Measurements from ENCODE around the gene CKLF.

The CKLF gene

DNA sequence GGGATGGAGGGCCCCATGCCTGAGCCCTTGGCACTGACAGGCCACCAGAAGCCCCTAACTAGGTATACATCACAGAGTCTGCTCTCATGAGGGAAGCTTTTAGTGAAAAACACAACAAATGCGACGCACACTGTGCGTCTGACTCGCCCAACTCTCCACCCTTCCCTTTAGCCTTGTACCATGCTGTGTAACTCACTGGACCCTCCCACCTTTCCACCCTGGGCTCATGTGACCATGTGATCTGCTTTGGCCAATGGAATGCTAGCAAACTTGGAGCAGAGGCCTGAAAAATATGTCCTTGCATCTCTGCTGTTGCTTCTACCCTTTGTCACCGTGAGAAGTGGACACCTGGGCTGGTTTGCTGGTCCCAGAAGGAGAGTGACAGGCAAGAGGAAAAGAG is 24.1 kb upstream of the CKLF start:
- no peaks in the 10 kb centered on the region for H3K9me3 Mint-ChIP-seq
- TF ChIP-seq, protein P1, sequence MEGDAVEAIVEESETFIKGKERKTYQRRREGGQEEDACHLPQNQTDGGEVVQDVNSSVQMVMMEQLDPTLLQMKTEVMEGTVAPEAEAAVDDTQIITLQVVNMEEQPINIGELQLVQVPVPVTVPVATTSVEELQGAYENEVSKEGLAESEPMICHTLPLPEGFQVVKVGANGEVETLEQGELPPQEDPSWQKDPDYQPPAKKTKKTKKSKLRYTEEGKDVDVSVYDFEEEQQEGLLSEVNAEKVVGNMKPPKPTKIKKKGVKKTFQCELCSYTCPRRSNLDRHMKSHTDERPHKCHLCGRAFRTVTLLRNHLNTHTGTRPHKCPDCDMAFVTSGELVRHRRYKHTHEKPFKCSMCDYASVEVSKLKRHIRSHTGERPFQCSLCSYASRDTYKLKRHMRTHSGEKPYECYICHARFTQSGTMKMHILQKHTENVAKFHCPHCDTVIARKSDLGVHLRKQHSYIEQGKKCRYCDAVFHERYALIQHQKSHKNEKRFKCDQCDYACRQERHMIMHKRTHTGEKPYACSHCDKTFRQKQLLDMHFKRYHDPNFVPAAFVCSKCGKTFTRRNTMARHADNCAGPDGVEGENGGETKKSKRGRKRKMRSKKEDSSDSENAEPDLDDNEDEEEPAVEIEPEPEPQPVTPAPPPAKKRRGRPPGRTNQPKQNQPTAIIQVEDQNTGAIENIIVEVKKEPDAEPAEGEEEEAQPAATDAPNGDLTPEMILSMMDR (IDR thresholded peaks at IDR 0.05), result no peak
- no peak overlapping the region for H3K27ac Mint-ChIP-seq
- no peak overlapping the region for H3K4me3 Mint-ChIP-seq
- DNase-seq, result no peak
- peaks cover 48% of the 10 kb centered on the region for H3K36me3 Mint-ChIP-seq (ENCODE audit: low read depth)
- H3K4me1 Mint-ChIP-seq, result no peaks in the 10 kb centered on the region
- no peaks in the 10 kb centered on the region for H3K27me3 Mint-ChIP-seq (ENCODE audit: low read depth, poor library complexity)

- H3K9me3 Mint-ChIP-seq, result no peaks in the 10 kb centered on the region
- H3K36me3 Mint-ChIP-seq (ENCODE audit: low read depth), result peaks cover 53% of the 10 kb centered on the region
- peaks cover 2% of the 10 kb centered on the region for H3K27me3 Mint-ChIP-seq (ENCODE audit: low read depth, poor library complexity)
- TF ChIP-seq, protein P1 (IDR thresholded peaks at IDR 0.05), result no peak
- H3K4me1 Mint-ChIP-seq, result no peaks in the 10 kb centered on the region
- no peak for DNase-seq
- no peak overlapping the region for H3K4me3 Mint-ChIP-seq
- no peak overlapping the region for H3K27ac Mint-ChIP-seq
Observed at GRCh38 chr16:66529475-66529874, 22.9 kb upstream of the CKLF start.

GRCh38 chr16:66534376-66534799 is 18.0 kb upstream of the CKLF start:
- no peak overlapping the region for H3K27ac Mint-ChIP-seq
- DNase-seq, result no peak
- H3K4me1 Mint-ChIP-seq, result no peaks in the 10 kb centered on the region
- TF ChIP-seq, protein P1 (IDR thresholded peaks at IDR 0.05), result no peak
- H3K36me3 Mint-ChIP-seq (ENCODE audit: low read depth), result peaks cover 40% of the 10 kb centered on the region
- no peak overlapping the region for H3K4me3 Mint-ChIP-seq
- H3K27me3 Mint-ChIP-seq (ENCODE audit: low read depth, poor library complexity), result peaks cover 2% of the 10 kb centered on the region
- H3K9me3 Mint-ChIP-seq, result no peaks in the 10 kb centered on the region

- Mint-ChIP-seq H3K4me3 (no peak overlapping the region), H3K4me1 (no peaks in the 10 kb centered on the region), H3K27ac (no peak overlapping the region), H3K36me3 (ENCODE audit: low read depth) (peaks cover 28% of the 10 kb centered on the region), H3K9me3 (no peaks in the 10 kb centered on the region), H3K27me3 (ENCODE audit: low read depth, poor library complexity) (peaks cover 2% of the 10 kb centered on the region)
- TF ChIP-seq, protein P1 (IDR thresholded peaks at IDR 0.05), result no peak
- no peak for DNase-seq
Observed at GRCh38 chr16:66536525-66536924, 15.9 kb upstream of the CKLF start.

GRCh38 chr16:66537236-66537635 is 15.1 kb upstream of the CKLF start:
- peaks cover 27% of the 10 kb centered on the region for H3K36me3 Mint-ChIP-seq (ENCODE audit: low read depth)
- H3K27ac Mint-ChIP-seq, result no peak overlapping the region
- TF ChIP-seq, protein P1 (IDR thresholded peaks at IDR 0.05), result no peak
- H3K4me3 Mint-ChIP-seq, result no peak overlapping the region
- DNase-seq, result no peak
- peaks cover 2% of the 10 kb centered on the region for H3K27me3 Mint-ChIP-seq (ENCODE audit: low read depth, poor library complexity)
- H3K4me1 Mint-ChIP-seq, result no peaks in the 10 kb centered on the region
- no peaks in the 10 kb centered on the region for H3K9me3 Mint-ChIP-seq

- Mint-ChIP-seq H3K27me3 (ENCODE audit: low read depth, poor library complexity) (peaks cover 2% of the 10 kb centered on the region), H3K4me3 (no peak overlapping the region), H3K4me1 (no peaks in the 10 kb centered on the region), H3K36me3 (ENCODE audit: low read depth) (peaks cover 22% of the 10 kb centered on the region), H3K27ac (no peak overlapping the region), H3K9me3 (no peaks in the 10 kb centered on the region)
- no peak for DNase-seq
- TF ChIP-seq, protein P1 (IDR thresholded peaks at IDR 0.05), result no peak
Observed at GRCh38 chr16:66538910-66539309, 13.5 kb upstream of the CKLF start.

All from nephron progenitor cell (in vitro differentiated cells).